Activated naive CD8-positive, alpha-beta T cell treated with anti-CD3 and anti-CD28 coated beads, Interleukin-2, amount 10 ng/mL, durations not matched to agents 7 days and 5 days (primary cell): ENCODE results near the gene FIP1L1. TPM values are rescaled to one million over a fixed set of nuclear protein-coding genes. Genes with fewer than 3 reads are reported as not detected.
"Not testable (repeated sequence)": the region's sequence is repeated elsewhere in the genome, so short reads cannot be mapped to it uniquely, and the experiment has no call there.

ENCODE experiments used
- ATAC-seq: fragments of 150-1000 bp; cut with Tn5 transposase; one replicate; pipeline ENCODE4 v1.10.0; 2021; ENCODE audit warnings: low read depth, moderate library complexity
- POLR2A ChIA-PET: fragments of 350-600 bp; sonication (Branson Sonifier 250); formaldehyde crosslinking; loops from one replicate; lab custom pipeline; 2021; ENCODE audit warnings: antibody characterized with exemption; lab: Charles Lee
- DNase-seq: peaks from one replicate; pipeline ENCODE4 v3.0.0; 2021
- H3K27ac Mint-ChIP-seq: one replicate; pipeline ENCODE4 v1.8.0; 2022; ENCODE audit warnings: mild to moderate bottlenecking, mixed read lengths
- H3K27me3 Mint-ChIP-seq: one replicate; pipeline ENCODE4 v1.8.0; 2022; ENCODE audit warnings: mild to moderate bottlenecking, moderate library complexity, mixed read lengths
- H3K36me3 Mint-ChIP-seq: one replicate; pipeline ENCODE4 v1.8.0; 2021; ENCODE audit warnings: mild to moderate bottlenecking, mixed read lengths
- H3K4me1 Mint-ChIP-seq: one replicate; pipeline ENCODE4 v1.8.0; 2021; ENCODE audit warnings: mixed read lengths
- H3K4me3 Mint-ChIP-seq: one replicate; pipeline ENCODE4 v1.8.0; 2022; ENCODE audit warnings: mild to moderate bottlenecking, moderate library complexity, mixed read lengths
- H3K9me3 Mint-ChIP-seq: one replicate; pipeline ENCODE4 v1.8.0; 2021; ENCODE audit warnings: mixed read lengths
- total RNA-seq, 2 experiments: library from RNA; stranded (reverse); gene quantifications; one replicate each; pipeline ENCODE4 v1.2.3, GENCODE V29; 2021

Gene FIP1L1
- total RNA-seq, 2 experiments from 2014 or later: 75.9 to 78.2 TPM

DNA sequence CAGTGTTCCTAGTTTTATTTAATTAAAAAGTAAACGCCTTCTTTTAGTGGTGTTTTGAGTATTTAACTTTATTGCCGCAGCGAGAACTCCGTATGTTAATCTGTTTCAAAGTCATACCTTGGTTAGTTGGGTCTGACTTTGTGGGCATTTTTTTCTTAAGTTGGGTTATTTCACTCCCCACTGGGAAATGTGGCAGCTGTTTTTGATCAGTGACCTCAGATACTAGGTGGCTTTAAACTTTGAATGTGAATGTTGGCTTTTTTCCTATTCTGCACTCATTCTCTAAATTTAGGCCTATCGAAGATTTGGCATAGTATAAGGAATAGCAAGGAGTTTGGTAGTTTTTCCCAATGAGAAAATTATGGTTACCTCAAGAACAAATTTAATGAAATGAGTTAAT lies 85.9 kb downstream of the FIP1L1 start:
- ATAC-seq (no peak), DNase-seq (no peak)
- H3K9me3 Mint-ChIP-seq: peaks cover 1% of the 10 kb centered on the region
- H3K4me1 Mint-ChIP-seq: no peaks in the 10 kb centered on the region
- no peak overlapping the region for H3K27ac Mint-ChIP-seq
- H3K27me3 Mint-ChIP-seq: no peaks in the 10 kb centered on the region
- POLR2A ChIA-PET: no interaction called here
- H3K4me3 Mint-ChIP-seq: no peak overlapping the region
- peaks cover 16% of the 10 kb centered on the region for H3K36me3 Mint-ChIP-seq

DNA sequence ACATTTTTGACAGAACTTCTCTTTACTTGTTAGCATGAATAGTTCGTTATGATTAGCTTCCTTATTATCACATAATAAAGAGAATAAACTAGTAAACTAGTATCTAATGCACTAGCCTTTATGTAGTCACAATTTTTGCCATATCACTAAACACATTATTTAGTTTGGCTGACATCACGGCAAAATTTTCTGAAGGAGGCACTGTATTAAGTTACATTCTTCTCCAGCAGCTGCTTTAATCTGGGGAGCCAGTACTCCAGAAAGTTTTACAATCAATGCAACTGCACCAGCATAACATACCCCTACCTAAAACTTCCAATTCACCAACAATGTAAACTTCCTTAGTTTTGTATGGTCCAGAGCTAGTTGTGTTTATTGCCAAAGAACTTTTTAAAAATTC lies 87.8 kb downstream of the FIP1L1 start:
- peaks cover 10% of the 10 kb centered on the region for H3K36me3 Mint-ChIP-seq
- ATAC-seq: no peak
- POLR2A ChIA-PET: no interaction called here
- peaks cover 4% of the 10 kb centered on the region for H3K27me3 Mint-ChIP-seq
- no peaks in the 10 kb centered on the region for H3K4me1 Mint-ChIP-seq
- H3K9me3 Mint-ChIP-seq: peaks cover 6% of the 10 kb centered on the region
- no peak overlapping the region for H3K27ac Mint-ChIP-seq
- H3K4me3 Mint-ChIP-seq: no peak overlapping the region
- no peak for DNase-seq

DNA sequence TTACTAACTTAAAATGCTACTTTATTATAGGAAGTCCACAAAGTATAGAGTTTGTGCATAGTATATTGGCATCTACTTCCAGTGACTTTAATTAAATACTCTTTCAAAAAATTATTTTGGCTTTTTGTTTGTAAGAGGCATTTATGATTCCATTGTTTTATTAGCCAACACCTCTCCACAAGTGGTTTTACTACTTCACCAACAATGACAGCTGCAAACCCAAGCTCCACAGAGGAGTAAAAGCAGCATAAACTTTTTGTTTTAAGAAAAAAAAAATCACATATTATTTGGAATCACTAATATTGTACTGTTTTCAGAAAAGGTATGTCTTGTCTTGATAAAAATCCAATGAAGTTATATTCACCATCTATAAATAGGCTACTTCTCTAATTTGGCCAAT lies 88.5 kb downstream of the FIP1L1 start:
- H3K4me3 Mint-ChIP-seq: no peak overlapping the region
- ATAC-seq: no peak
- no peak for DNase-seq
- H3K4me1 Mint-ChIP-seq: no peaks in the 10 kb centered on the region
- peaks cover 8% of the 10 kb centered on the region for H3K36me3 Mint-ChIP-seq
- H3K27me3 Mint-ChIP-seq: peaks cover 4% of the 10 kb centered on the region
- H3K9me3 Mint-ChIP-seq: peaks cover 6% of the 10 kb centered on the region
- POLR2A ChIA-PET: no interaction called here
- H3K27ac Mint-ChIP-seq: no peak overlapping the region

DNA sequence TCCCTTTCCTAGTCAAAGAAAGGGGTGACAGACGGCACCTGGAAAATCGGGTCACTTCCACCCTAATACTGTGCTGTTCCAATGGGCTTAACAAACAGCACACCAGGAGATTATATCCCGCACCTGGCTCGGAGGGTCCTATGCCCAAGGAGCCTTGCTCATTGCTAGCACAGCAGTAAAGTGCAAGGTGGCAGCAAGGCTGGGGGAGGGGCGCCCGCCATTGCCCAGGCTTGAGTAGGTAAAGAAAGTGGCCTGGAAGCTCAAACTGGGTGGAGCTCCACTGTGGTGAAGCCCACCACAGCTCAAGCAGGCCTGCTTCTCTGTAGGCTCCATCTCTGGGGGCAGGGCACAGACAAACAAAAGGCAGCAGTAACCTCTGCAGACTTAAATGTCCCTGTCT lies 89.1 kb downstream of the FIP1L1 start:
- ATAC-seq: not testable (repeated sequence)

DNA sequence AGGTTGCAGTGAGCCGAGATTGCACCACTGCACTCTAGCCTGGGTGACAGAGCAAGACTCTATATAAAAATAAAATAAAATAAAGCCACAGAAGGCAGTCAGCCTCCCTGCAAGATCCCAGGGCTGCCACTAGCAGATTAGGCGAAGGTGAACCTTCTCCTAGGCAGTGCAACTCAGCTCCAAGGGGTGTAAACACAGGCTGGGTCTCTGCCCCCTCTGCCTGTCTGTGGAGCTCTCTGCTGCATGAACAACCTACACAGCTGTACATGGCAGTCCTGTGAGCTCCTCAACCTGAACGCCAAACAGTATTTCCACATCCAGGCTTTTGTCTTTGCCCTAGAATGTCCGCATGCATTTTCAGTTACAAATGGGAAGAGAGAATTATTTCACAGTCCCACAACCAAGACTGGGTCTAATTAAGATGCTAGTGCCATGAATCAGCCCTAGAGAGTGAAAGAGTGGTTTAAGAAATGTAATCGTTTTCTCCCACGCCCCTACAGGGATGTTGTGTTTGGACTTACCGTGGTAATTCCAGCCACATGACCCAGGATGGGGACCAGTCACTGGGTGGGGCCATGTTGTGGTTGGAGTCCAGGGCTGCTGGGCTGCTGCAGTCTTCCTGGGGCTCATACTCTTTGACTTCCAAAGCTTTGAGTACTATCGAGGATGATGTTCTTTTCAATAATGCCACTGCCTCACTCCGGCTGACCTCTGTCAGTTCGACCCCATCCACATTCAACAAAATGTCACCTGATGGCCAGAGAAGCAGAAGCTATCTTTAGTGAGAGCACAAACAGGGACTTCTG lies 99.0 kb downstream of the FIP1L1 start:
- Mint-ChIP-seq H3K4me1 (no peaks in the 10 kb centered on the region), H3K36me3 (no peaks in the 10 kb centered on the region), H3K9me3 (peaks cover 2% of the 10 kb centered on the region), H3K27me3 (peaks cover 14% of the 10 kb centered on the region), H3K27ac (no peak overlapping the region), H3K4me3 (no peak overlapping the region)
- ATAC-seq: no peak
- DNase-seq: no peak
- POLR2A ChIA-PET: no interaction called here

More for the DNA sequence above, 89.1 kb downstream of the FIP1L1 start:
- H3K9me3 Mint-ChIP-seq, DNase-seq, H3K27ac Mint-ChIP-seq, H3K4me3 Mint-ChIP-seq, POLR2A ChIA-PET, H3K27me3 Mint-ChIP-seq, H3K4me1 Mint-ChIP-seq, H3K36me3 Mint-ChIP-seq: not testable (repeated sequence)

DNA sequence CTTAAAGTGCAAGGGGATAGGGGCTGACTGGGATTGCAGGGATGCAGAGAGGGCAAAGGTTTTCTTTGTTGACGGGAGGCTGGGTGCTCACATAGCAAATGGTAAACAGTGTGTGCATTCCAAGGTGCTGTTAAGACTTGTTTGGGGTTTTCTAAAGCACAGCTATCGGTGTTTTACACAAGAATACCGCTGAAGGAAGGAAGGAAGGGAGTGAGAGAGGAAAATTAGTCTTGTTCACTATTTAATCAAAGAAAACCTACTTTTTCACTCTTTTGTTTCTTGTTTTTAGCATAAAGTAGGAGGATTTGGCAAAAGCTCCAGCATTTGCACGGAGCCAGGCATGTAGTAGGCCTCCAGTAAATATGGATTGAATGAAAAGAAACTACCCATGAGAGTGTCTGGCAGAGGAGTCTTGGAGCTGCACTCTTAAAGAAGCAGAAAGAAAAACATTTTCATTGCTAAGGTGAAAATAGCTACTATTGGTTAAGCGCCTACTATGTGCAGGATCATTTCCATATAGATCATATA lies 99.7 kb downstream of the FIP1L1 start:
- Mint-ChIP-seq H3K9me3 (peaks cover 2% of the 10 kb centered on the region), H3K27me3 (peaks cover 15% of the 10 kb centered on the region), H3K27ac (no peak overlapping the region), H3K36me3 (no peaks in the 10 kb centered on the region), H3K4me3 (no peak overlapping the region), H3K4me1 (no peaks in the 10 kb centered on the region)
- ATAC-seq (no peak), DNase-seq (no peak)
- POLR2A ChIA-PET: no interaction called here

DNA sequence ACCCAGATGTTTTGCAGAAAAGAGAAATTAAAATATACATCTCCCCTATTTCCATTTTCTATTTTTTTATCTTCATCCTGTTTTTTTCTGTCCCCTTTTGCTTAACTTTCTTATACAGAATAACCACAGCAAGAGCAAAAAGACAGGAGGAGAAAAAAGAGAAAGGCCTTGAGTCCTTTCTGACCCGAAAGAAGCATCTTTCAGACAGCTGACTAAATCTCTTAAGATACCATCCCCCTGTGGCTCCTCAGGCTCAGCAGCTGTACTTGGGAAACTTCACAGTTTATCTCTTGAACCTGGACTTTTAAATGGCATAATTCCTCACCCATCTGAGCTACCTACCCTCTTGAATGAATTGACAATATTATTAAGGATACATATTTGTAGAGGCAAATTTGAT lies 100.2 kb downstream of the FIP1L1 start:
- no peak for ATAC-seq
- no peak overlapping the region for H3K27ac Mint-ChIP-seq
- POLR2A ChIA-PET: no interaction called here

DNA sequence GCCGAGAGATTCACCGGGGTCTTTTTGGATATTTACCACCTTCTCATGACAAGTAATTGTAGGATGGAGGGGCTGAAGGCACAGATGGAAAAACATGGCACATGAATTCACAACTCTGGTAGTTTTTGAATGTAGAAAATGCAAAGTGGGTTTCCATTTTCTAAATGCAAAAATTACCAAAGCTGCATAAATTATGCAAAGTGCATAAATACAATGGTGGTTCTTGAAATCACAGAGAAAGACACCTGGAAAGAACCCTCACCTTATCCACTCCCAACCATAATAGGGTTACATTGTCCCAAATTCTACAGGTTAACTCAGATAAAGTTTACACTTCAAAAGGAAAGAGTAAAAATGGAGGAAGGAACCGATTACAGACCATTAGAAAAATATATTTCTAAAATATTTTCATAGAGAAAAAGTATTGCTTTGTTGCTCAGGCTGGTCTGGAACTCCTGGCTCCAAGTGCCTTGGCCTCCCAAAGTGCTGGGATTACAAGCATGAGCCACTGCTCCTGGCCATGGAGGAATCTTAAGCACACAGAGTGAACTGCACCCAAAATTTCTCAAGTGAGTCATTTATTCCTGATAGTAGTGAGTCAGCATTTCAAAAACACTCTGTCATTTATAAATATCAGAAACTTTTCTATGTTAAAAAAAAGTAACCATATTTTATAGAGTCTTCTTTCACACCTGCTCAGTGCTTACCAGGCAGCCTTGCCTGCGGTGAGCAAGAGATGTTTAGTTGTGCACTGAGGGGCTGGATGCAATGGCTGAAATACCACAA lies 101.4 kb downstream of the FIP1L1 start:
- Mint-ChIP-seq H3K27ac (no peak overlapping the region), H3K27me3 (peaks cover 17% of the 10 kb centered on the region), H3K4me3 (no peak overlapping the region), H3K4me1 (no peaks in the 10 kb centered on the region), H3K9me3 (peaks cover 1% of the 10 kb centered on the region), H3K36me3 (no peaks in the 10 kb centered on the region)
- POLR2A ChIA-PET: no interaction called here
- no peak for DNase-seq
- ATAC-seq: no peak

More for the DNA sequence above, 100.2 kb downstream of the FIP1L1 start:
- H3K4me1 Mint-ChIP-seq: no peaks in the 10 kb centered on the region
- peaks cover 1% of the 10 kb centered on the region for H3K9me3 Mint-ChIP-seq
- H3K27me3 Mint-ChIP-seq: peaks cover 17% of the 10 kb centered on the region
- H3K36me3 Mint-ChIP-seq: no peaks in the 10 kb centered on the region
- no peak overlapping the region for H3K4me3 Mint-ChIP-seq
- no peak for DNase-seq

DNA sequence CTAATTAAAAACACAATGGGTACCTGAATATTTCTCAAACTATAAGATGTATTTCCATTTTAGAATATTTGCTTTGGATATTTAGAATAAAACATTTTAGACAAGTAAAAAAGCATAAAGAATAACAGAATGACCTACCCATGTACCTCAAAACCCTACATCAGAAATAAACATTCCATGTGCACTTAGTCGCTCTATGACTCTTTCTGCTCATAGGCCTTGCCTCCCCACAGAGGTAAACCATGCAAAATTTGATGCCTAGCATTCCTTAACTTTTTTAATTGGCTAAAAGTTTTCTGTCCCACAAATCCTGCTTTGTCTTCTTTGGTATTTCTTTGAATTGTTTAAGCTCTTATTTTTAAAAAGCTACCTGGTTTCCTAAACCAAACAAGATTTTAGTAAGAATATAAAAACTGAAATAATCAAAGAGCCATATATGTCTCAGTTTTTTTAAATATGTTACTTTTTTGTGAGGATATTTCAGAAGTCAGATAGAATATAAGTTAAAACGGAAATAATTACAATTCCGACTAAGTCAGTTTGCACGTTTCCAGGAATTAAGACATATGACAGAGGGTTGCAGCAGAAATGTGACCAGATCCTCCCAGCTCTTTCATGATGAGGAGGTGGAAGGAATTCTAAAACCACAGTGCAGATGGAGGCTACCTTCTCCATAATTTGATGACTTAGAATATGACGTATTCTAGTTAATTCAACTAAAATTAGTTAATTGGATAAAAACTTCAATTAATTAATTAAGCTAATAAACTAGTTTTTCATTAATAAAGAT lies 102.5 kb downstream of the FIP1L1 start:
- Mint-ChIP-seq H3K9me3 (peaks cover 1% of the 10 kb centered on the region), H3K36me3 (no peaks in the 10 kb centered on the region), H3K27me3 (peaks cover 17% of the 10 kb centered on the region), H3K4me1 (no peaks in the 10 kb centered on the region), H3K4me3 (no peak overlapping the region), H3K27ac (no peak overlapping the region)
- no peak for DNase-seq
- POLR2A ChIA-PET: no interaction called here
- no peak for ATAC-seq

DNA sequence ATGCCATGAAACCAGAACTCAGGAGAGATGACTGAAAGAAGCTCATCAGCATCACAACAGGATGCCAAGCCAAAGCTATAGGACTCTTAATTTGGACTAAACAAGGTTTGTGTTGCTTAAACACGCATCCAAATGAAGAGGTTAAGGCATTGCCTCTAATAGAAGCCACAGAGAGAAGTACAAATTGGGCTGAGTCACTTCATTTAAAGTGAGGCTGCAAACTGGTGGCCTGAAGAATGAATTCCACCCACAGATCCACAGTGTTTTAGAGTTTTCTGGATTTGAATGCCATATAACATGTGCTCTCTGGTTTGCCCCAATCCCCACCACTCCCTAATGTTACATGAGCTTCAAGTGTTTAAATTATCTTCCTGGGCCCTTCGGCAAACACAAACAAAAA lies 103.5 kb downstream of the FIP1L1 start:
- POLR2A ChIA-PET: no interaction called here
- Mint-ChIP-seq H3K27me3 (peaks cover 17% of the 10 kb centered on the region), H3K4me1 (no peaks in the 10 kb centered on the region), H3K9me3 (peaks cover 1% of the 10 kb centered on the region), H3K4me3 (no peak overlapping the region), H3K36me3 (no peaks in the 10 kb centered on the region), H3K27ac (no peak overlapping the region)
- ATAC-seq (no peak), DNase-seq (no peak)

DNA sequence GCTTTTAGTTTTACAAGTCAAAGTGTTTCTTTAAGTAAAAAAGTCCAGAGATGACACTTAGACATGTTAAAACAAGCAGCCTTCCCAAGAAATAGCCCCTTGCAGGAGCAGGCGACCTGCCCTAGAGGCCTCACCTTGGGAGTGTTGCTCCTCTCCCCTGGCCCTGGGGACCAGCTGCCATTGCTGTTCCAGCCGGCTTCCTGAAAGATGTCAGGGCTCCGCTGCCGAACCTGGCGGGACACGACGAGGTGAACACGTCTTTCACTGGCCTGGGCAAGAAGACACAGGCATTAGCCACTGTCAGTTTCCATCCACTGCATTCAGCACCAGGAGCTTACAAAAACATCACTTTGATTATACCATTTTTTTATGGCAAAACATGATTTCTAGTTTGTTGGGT lies 104.1 kb downstream of the FIP1L1 start:
- no peaks in the 10 kb centered on the region for H3K36me3 Mint-ChIP-seq
- no peak for DNase-seq
- no peaks in the 10 kb centered on the region for H3K4me1 Mint-ChIP-seq
- H3K4me3 Mint-ChIP-seq: no peak overlapping the region
- no peak overlapping the region for H3K27ac Mint-ChIP-seq
- peaks cover 17% of the 10 kb centered on the region for H3K27me3 Mint-ChIP-seq
- no peak for ATAC-seq
- peaks cover 1% of the 10 kb centered on the region for H3K9me3 Mint-ChIP-seq
- POLR2A ChIA-PET: no interaction called here

DNA sequence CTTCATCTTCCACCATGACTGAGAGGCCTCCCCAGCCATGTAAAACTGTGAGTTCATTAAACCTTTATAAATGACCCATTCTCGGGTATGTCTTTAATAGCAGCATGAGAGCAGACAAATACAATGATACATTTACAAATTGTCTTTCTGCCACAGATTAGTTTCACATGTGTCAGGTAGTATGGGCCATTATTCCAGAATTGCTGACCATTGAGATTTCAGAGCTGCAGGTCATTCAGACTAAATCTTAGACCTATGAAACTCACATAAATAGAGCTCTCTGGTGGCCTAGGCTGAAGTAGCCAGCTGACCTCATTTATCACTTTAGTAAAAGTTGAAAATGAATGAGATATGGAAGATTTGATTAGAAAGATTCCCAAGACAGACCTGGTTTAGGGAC lies 105.8 kb downstream of the FIP1L1 start:
- POLR2A ChIA-PET: no interaction called here
- Mint-ChIP-seq H3K4me3 (no peak overlapping the region), H3K9me3 (peaks cover 1% of the 10 kb centered on the region), H3K27me3 (peaks cover 22% of the 10 kb centered on the region), H3K27ac (no peak overlapping the region), H3K4me1 (no peaks in the 10 kb centered on the region), H3K36me3 (no peaks in the 10 kb centered on the region)
- ATAC-seq (no peak), DNase-seq (no peak)

DNA sequence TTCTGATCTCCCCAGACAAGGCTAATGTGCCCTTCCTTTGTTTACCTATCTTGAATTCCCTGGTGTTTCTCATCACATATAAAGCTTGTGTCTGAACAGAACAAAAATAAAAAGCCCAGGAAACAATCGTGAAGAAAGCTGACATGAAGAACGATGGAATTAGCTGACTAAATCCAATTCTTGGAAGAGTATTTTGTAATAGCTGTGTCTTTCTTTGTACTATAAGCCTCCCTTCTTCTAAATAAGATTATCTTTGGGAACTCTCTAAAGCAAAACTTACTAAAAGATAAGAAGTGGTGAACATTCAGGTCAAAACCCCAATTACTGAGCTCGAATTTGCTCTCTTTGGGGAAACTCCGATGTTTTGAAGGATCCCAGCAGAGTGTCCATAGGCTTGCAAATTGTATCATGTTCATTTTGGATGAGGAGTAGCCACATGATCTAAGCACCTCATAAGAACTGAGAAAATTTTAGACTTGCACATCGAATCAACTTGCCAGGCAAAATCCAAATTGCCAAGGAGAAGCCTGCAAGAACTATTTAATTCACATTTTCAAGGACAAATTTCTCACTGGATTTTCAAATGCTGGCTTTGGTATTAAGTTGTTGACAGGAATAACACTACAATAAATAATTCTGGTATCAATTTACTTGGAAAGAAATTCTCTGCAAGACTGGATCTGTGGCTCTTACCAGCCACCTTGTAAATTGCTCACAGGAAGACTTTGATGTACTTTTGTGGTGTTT lies 107.6 kb downstream of the FIP1L1 start:
- Mint-ChIP-seq H3K27me3 (peaks cover 25% of the 10 kb centered on the region), H3K4me1 (no peaks in the 10 kb centered on the region), H3K27ac (no peak overlapping the region), H3K36me3 (no peaks in the 10 kb centered on the region), H3K4me3 (no peak overlapping the region), H3K9me3 (peaks cover 1% of the 10 kb centered on the region)
- ATAC-seq (no peak), DNase-seq (no peak)
- POLR2A ChIA-PET: no interaction called here
